BJ (cell line): ENCODE measurements around the gene KMT2B. TPM values are rescaled to one million over a fixed set of nuclear protein-coding genes. Genes with fewer than 3 reads are reported as not detected.

Experiments used
- CTCF ChIA-PET: fragments of 350-600 bp; formaldehyde crosslinking; extraction: SDS; loops from one replicate; lab custom pipeline; 2021; ENCODE audit warnings: antibody characterized with exemption, inconsistent platforms; lab: Yijun Ruan, JAX
- POLR2A ChIA-PET: fragments of 300-600 bp; sonication (Branson Sonifier 250); formaldehyde crosslinking; extraction: SDS; loops from one replicate; lab custom pipeline; 2021; ENCODE audit warnings: antibody characterized with exemption; lab: Charles Lee
- DNase-seq: peaks from one replicate; pipeline ENCODE4 v3.0.0-alpha.2; 2011; ENCODE audit warnings: low read depth
- H3K27me3 ChIP-seq: 2 replicates; pipeline ENCODE4 v1.6.0; 2011; ENCODE audit warnings: low read length; ENCODE audit not compliant: control insufficient read depth, insufficient read depth
- H3K36me3 ChIP-seq: 2 replicates; pipeline ENCODE4 v1.5.1; 2011; ENCODE audit warnings: low read length; ENCODE audit not compliant: control insufficient read depth, insufficient read depth
- H3K4me3 ChIP-seq: 2 replicates; pipeline ENCODE4 v1.5.1; 2011; ENCODE audit warnings: low read depth, mild to moderate bottlenecking, control low read depth, low read length
- CTCF ChIP-seq: IDR thresholded peaks from 2 replicates; pipeline ENCODE4 v1.5.1; 2011; ENCODE audit warnings: low read depth, mild to moderate bottlenecking, control low read depth, inconsistent platforms, low read length, moderate library complexity; ENCODE audit not compliant: insufficient read depth
- polyA plus RNA-seq: library from polyadenylated mRNA; depleted of rRNA; stranded (reverse); fragments of >200 nt; gene quantifications from 2 replicates; pipeline ENCODE4 v1.2.3, GENCODE V29; 2011

Gene KMT2B
- polyA plus RNA-seq, 1 experiment: 13.3 TPM

GRCh38 chr19:35741203-35741515, 23.4 kb downstream of the KMT2B start:
- POLR2A ChIA-PET: interaction anchor here (0.8 kb wide), 1 partner anchor 22 kb away, joined by 3 read pairs; no protein-coding TSS in a partner anchor
- no peak for TF ChIP-seq CTCF
- no peak for DNase-seq
- CTCF ChIA-PET: interaction anchor here (1.0 to 1.2 kb wide), 2 partner anchors 39 to 47 kb away, joined by 4 to 6 read pairs; no protein-coding TSS in a partner anchor
- peak overlapping the region; percentile 52 for H3K4me3 ChIP-seq
- H3K36me3 ChIP-seq: peaks cover 24% of the 10 kb centered on the region
- no peaks in the 10 kb centered on the region for H3K27me3 ChIP-seq

- CTCF ChIA-PET: no interaction called here
- no peak for TF ChIP-seq CTCF
These were observed 24.4 kb downstream of the KMT2B start, which contains the start of gene IGFLR1 for GRCh38 chr19:35742121-35742724. IGFLR1 (minus strand) TSS chr19:35742452; CDS start chr19:35741180, 1,272 bp downstream.

GRCh38 chr19:35743640-35744429, 26.0 kb downstream of the KMT2B start:
- no peak for TF ChIP-seq CTCF
- no peak for DNase-seq
- CTCF ChIA-PET: interaction anchor here (1.7 kb wide), 1 partner anchor 17 kb away, joined by 4 read pairs; no protein-coding TSS in a partner anchor
- POLR2A ChIA-PET: no interaction called here
- Histone ChIP-seq H3K4me3 (no peak overlapping the region), H3K27me3 (no peaks in the 10 kb centered on the region), H3K36me3 (peaks cover 7% of the 10 kb centered on the region)

More at GRCh38 chr19:35742121-35742724, 24.4 kb downstream of the KMT2B start, which contains the start of gene IGFLR1:
- Histone ChIP-seq H3K4me3 (no peak within 1 kb of the TSS), H3K27me3 (no peaks in the 10 kb centered on the region), H3K36me3 (peaks cover 15% of the 10 kb centered on the region)
- POLR2A ChIA-PET: no interaction called here
- DNase-seq: no peak

GRCh38 chr19:35744430-35745327, 26.9 kb downstream of the KMT2B start:
- Histone ChIP-seq H3K36me3 (peaks cover 7% of the 10 kb centered on the region), H3K4me3 (peak overlapping the region; percentile 89), H3K27me3 (no peaks in the 10 kb centered on the region)
- ChIA-PET POLR2A (no interaction called here), CTCF (interaction anchor here (0.9 to 1.7 kb wide), 4 partner anchors 16 to 187 kb away, joined by 3 to 4 read pairs (median 4); no protein-coding TSS in a partner anchor)
- DNase-seq: peak; percentile 66
- peak; percentile 60 for TF ChIP-seq CTCF
